Large intestine (tissue), 3 donors: Measurements from ENCODE around the gene ARFGEF2. TPM values are rescaled to one million over a fixed set of nuclear protein-coding genes. Genes with fewer than 3 reads are reported as not detected.
"Not testable (repeated sequence)": the region's sequence is repeated elsewhere in the genome, so short reads cannot be mapped to it uniquely, and the experiment has no call there.

Source experiments
- DNase-seq, 2 donors: peaks; one replicate each; pipeline versions ENCODE4 v3.0.0 to v3.0.0-alpha.2; 2013
- H3K27ac ChIP-seq: one replicate; pipeline ENCODE4 v1.5.1; 2013; ENCODE audit warnings: low read length
- H3K27me3 ChIP-seq: 2 replicates; pipeline ENCODE4 v1.6.1; 2013; ENCODE audit warnings: low read length; ENCODE audit not compliant: control insufficient read depth, insufficient read depth
- H3K36me3 ChIP-seq: 2 replicates; pipeline ENCODE4 v1.6.1; 2013; ENCODE audit warnings: low read length; ENCODE audit not compliant: control insufficient read depth, insufficient read depth
- H3K4me1 ChIP-seq: one replicate; pipeline ENCODE4 v1.6.1; 2013; ENCODE audit warnings: low read length; ENCODE audit not compliant: control insufficient read depth, insufficient read depth
- H3K4me3 ChIP-seq: one replicate; pipeline ENCODE4 v1.5.1; 2013; ENCODE audit warnings: low read length
- H3K9me3 ChIP-seq: one replicate; pipeline ENCODE4 v1.6.1; 2013; ENCODE audit warnings: mild to moderate bottlenecking, low read depth, low read length, moderate library complexity; ENCODE audit not compliant: control insufficient read depth
- WGBS: methylation state at CpG from one replicate; pipeline ENCODE4 v1.1.5; 2013; ENCODE audit warnings: low lambda C conversion rate; ENCODE audit not compliant: insufficient coverage; 5-methylcytosine and 5-hydroxymethylcytosine counted together
- polyA plus RNA-seq: library from polyadenylated mRNA; unstranded; fragments of 120-200 nt; gene quantifications from one replicate; pipeline ENCODE4 v1.2.1, GENCODE V29; 2013

Gene ARFGEF2
- polyA plus RNA-seq, 1 donor = 43.7 TPM

- 100% methylated on average over 1 of the region's 2 CpGs for WGBS
- H3K36me3 ChIP-seq = peaks cover 67% of the 10 kb centered on the region
Observed at GRCh38 chr20:49074521-49074920, 153.0 kb downstream of the ARFGEF2 start.

DNA sequence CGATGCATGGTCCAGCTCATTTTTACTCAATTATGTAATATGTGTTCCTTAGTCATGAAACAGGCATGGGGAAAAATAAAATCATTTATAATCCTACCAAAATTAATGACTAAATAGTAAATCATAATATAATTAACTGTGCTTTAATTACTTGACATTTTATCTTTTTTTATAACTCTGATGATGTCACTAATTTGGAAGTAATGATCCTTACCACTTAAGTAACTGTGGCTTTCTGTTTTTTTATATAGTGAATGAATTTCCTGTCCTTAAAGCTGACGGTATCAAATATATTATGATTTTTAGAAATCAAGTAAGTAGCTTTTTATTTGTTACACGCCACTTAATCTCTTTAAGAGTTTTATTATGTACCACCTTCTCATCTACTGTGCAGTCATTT, 156.8 kb downstream of the ARFGEF2 start:
- WGBS = 93% methylated on average over 2 of the region's 3 CpGs

More at GRCh38 chr20:49074521-49074920, 153.0 kb downstream of the ARFGEF2 start:
- no peak overlapping the region for H3K27ac ChIP-seq
- no peaks in the 10 kb centered on the region for H3K27me3 ChIP-seq
- no peaks in the 10 kb centered on the region for H3K4me1 ChIP-seq
- H3K9me3 ChIP-seq = no peaks in the 10 kb centered on the region
- no peak for DNase-seq
- no peak overlapping the region for H3K4me3 ChIP-seq

GRCh38 chr20:49082295-49082694, 160.8 kb downstream of the ARFGEF2 start:
- peaks cover 68% of the 10 kb centered on the region for H3K36me3 ChIP-seq

More for the DNA sequence above, 156.8 kb downstream of the ARFGEF2 start:
- DNase-seq = no peak
- H3K4me3 ChIP-seq = no peak overlapping the region
- no peaks in the 10 kb centered on the region for H3K4me1 ChIP-seq
- H3K27me3 ChIP-seq = no peaks in the 10 kb centered on the region
- H3K27ac ChIP-seq = no peak overlapping the region
- peaks cover 68% of the 10 kb centered on the region for H3K36me3 ChIP-seq
- no peaks in the 10 kb centered on the region for H3K9me3 ChIP-seq

More at GRCh38 chr20:49082295-49082694, 160.8 kb downstream of the ARFGEF2 start:
- H3K27me3 ChIP-seq, H3K9me3 ChIP-seq, H3K27ac ChIP-seq, H3K4me1 ChIP-seq, DNase-seq, H3K4me3 ChIP-seq: not testable (repeated sequence)
- 100% methylated on average over 3 of the region's 12 CpGs for WGBS

Other genes starting within 250 kb of the ARFGEF2 start
- 9.9 TPM for gene PREX1, start 93.7 kb upstream of the ARFGEF2 start, polyA plus RNA-seq
- gene CSE1L, start 124.6 kb downstream of the ARFGEF2 start, polyA plus RNA-seq = 52.2 TPM